GM12878 (cell line): Measurements from ENCODE around the gene G3BP1. TPM values are rescaled to one million over a fixed set of nuclear protein-coding genes. Genes with fewer than 3 reads are reported as not detected.

ENCODE experiments used
- ATAC-seq: fragments of 200-7000 bp; cut with Tn5 transposase; 3 replicates; pipeline ENCODE4 v1.9.1; 2020; ENCODE audit warnings: mild to moderate bottlenecking, moderate library complexity
- BruUV-seq: library from RNA; stranded (reverse); fragments of 400-500 nt; replicated peaks from 2 replicates; lab custom pipeline; 2021; lab: Mats Ljungman, UMichigan
- CTCF ChIA-PET: fragments of 300-600 bp; sonication (Branson Sonifier 250); formaldehyde crosslinking; extraction: SDS; loops from one replicate; lab custom pipeline; 2021; ENCODE audit warnings: inconsistent platforms; lab: Yijun Ruan, JAX
- POLR2A ChIA-PET: fragments of 350-600 bp; formaldehyde crosslinking; extraction: SDS; loops from one replicate; lab custom pipeline; 2021; ENCODE audit warnings: inconsistent platforms; lab: Charles Lee
- RAD21 ChIA-PET: fragments of 300-600 bp; sonication (Branson Sonifier 250); formaldehyde crosslinking; loops from one replicate; lab custom pipeline; 2023; ENCODE audit warnings: antibody characterized with exemption; ENCODE audit not compliant: unreplicated experiment; lab: Charles Lee
- SMC1A ChIA-PET: fragments of 300-600 bp; sonication (Branson Sonifier 250); formaldehyde crosslinking; loops from one replicate; lab custom pipeline; 2023; ENCODE audit not compliant: unreplicated experiment, uncharacterized antibody; lab: Charles Lee
- DNase-seq: peaks from one replicate; pipeline ENCODE4 v3.0.0-alpha.2; 2011; ENCODE audit warnings: low read depth, low spot score
- FAIRE-seq: peaks from 3 replicates; lab custom pipeline; 2011; peaks lifted over from hg19 to GRCh38; lab: Jason Lieb, UNC
- H2AFZ ChIP-seq: 2 replicates; pipeline ENCODE4 v1.6.0; 2011; ENCODE audit warnings: low read depth, low read length, control low read depth; ENCODE audit not compliant: control insufficient read depth
- H3K27ac ChIP-seq: 2 replicates; pipeline ENCODE4 v1.5.1; 2011; ENCODE audit warnings: control low read depth; ENCODE audit not compliant: control insufficient read depth, insufficient read depth
- H3K27me3 ChIP-seq, 2 experiments: replicated peaks in 1 of 2; 2 replicates each; pipeline versions ENCODE4 v1.6.0 to v1.6.1; 2011; ENCODE audit warnings: low read length in 1 of 2; ENCODE audit not compliant: control insufficient read depth in 2 of 2, insufficient read depth in 2 of 2
- H3K36me3 ChIP-seq, 2 experiments: 2 replicates each; pipeline ENCODE4 v1.5.1; 2011; ENCODE audit warnings: low read length in 1 of 2; ENCODE audit not compliant: control insufficient read depth in 2 of 2, insufficient read depth in 2 of 2
- H3K4me1 ChIP-seq: 2 replicates; pipeline ENCODE4 v1.6.1; 2011; ENCODE audit warnings: mild to moderate bottlenecking, low read length, moderate library complexity, mixed read lengths; ENCODE audit not compliant: control insufficient read depth, insufficient read depth
- H3K4me2 ChIP-seq: 2 replicates; pipeline ENCODE4 v1.6.0; 2011; ENCODE audit warnings: control low read depth; ENCODE audit not compliant: control insufficient read depth, insufficient read depth
- H3K4me3 ChIP-seq: fragments of 200-600 bp; sonication (generic); 2 replicates; pipeline ENCODE4 v1.5.1; 2016
- H3K79me2 ChIP-seq: 2 replicates; pipeline ENCODE4 v1.6.0; 2011; ENCODE audit warnings: low read length; ENCODE audit not compliant: control insufficient read depth, insufficient read depth
- H3K9ac ChIP-seq: 2 replicates; pipeline ENCODE4 v1.8.0; 2011; ENCODE audit warnings: low read length, control low read depth, mixed read lengths; ENCODE audit not compliant: control insufficient read depth, insufficient read depth
- H3K9me3 ChIP-seq: replicated peaks from 3 replicates; pipeline ENCODE4 v1.5.1; 2011; ENCODE audit warnings: mild to moderate bottlenecking, low read length; ENCODE audit not compliant: control insufficient read depth, insufficient read depth
- H4K20me1 ChIP-seq: 2 replicates; pipeline ENCODE4 v1.6.0; 2011; ENCODE audit not compliant: control insufficient read depth, insufficient read depth
- CHD1 ChIP-seq: IDR thresholded peaks from 2 replicates; pipeline ENCODE4 v1.6.1; 2012; ENCODE audit warnings: low read depth, low read length, improper control_type of control experiment
- CHD2 ChIP-seq: IDR thresholded peaks from 2 replicates; pipeline ENCODE4 v1.6.1; 2011; ENCODE audit warnings: low read depth, low read length, improper control_type of control experiment, borderline replicate concordance
- CREM ChIP-seq: IDR thresholded peaks from 2 replicates; pipeline ENCODE4 v1.6.1; 2014; ENCODE audit warnings: antibody characterized with exemption, low read depth
- MXI1 ChIP-seq: fragments of 150-350 bp; IDR thresholded peaks from 2 replicates; pipeline ENCODE4 v1.6.1; 2011; ENCODE audit warnings: low read depth, mild to moderate bottlenecking, inconsistent platforms, low read length, improper control_type of control experiment
- NRF1 ChIP-seq: conservative IDR thresholded peaks from 2 replicates; pipeline ENCODE4 v1.6.1; 2011; ENCODE audit warnings: mild to moderate bottlenecking, low read depth, low read length, improper control_type of control experiment
- POLR2A ChIP-seq: IDR thresholded peaks from 2 replicates; pipeline ENCODE4 v1.6.1; 2011; ENCODE audit warnings: low read depth, mild to moderate bottlenecking, low read length
- POLR2AphosphoS5 ChIP-seq: IDR thresholded peaks from 2 replicates; pipeline ENCODE4 v1.6.1; 2011; ENCODE audit warnings: mild to moderate bottlenecking, low read length, inconsistent platforms
- RELA ChIP-seq: fragments of 450-650 bp; IDR thresholded peaks from 2 replicates; pipeline ENCODE4 v1.8.0; 2014; ENCODE audit warnings: borderline replicate concordance; ENCODE audit not compliant: partially characterized antibody
- RFX5 ChIP-seq: IDR thresholded peaks from 2 replicates; pipeline ENCODE4 v1.6.1; 2011; ENCODE audit warnings: low read depth, low read length, improper control_type of control experiment
- TBL1XR1 ChIP-seq: IDR thresholded peaks from 2 replicates; pipeline ENCODE4 v1.6.1; 2012; ENCODE audit warnings: low read depth, low read length, improper control_type of control experiment
- YBX1 ChIP-seq: fragments of 450-650 bp; IDR thresholded peaks from 2 replicates; pipeline ENCODE4 v1.6.1; 2016; ENCODE audit warnings: antibody characterized with exemption
- WGBS: methylation state at CpG from one replicate; pipeline ENCODE4 v1.1.6; 2016; ENCODE audit warnings: low lambda C conversion rate; ENCODE audit not compliant: insufficient replicate concordance, insufficient coverage; ENCODE audit errors: missing lambda C conversion rate; 5-methylcytosine and 5-hydroxymethylcytosine counted together
- in situ Hi-C: fragments of 300-500 bp; cut with MboI; formaldehyde crosslinking; loops from 9 replicates; pipeline ENCODE4 v1.14.3; 2018; ENCODE audit warnings: mixed read lengths
- intact Hi-C: fragments of 100-400 bp; cut with micrococcal nuclease; formaldehyde crosslinking; loops from one replicate; pipeline ENCODE4 v1.14.2; 2022; ENCODE audit not compliant: unreplicated experiment
- polyA plus RNA-seq, 11 experiments: library from polyadenylated mRNA; depleted of rRNA in 4 of 11; unstranded in 6 of 11; stranded (reverse) in 5 of 11; fragments of >200 nt; fragmentation: Nextera tagmentation in 4 of 11; fragmentation: Illumina TruSeq in 1 of 11; extraction: Ambion mirVana in 4 of 11; extraction: Trizol in 1 of 11; gene quantifications; 1 replicate in 1 of 11; 2 replicates in 10 of 11; pipeline versions ENCODE4 v1.2.1 to v1.2.3, GENCODE V29; 2011 to 2016; ENCODE audit warnings: inconsistent platforms in 2 of 11, missing spikeins in 2 of 11, low read depth in 1 of 11
- total RNA-seq, 4 experiments: library from RNA; depleted of rRNA in 3 of 4; stranded (reverse); fragments of >200 nt in 3 of 4; fragmentation: Illumina TruSeq in 1 of 4; extraction: Trizol in 1 of 4; gene quantifications; 2 replicates each; pipeline versions ENCODE4 v1.2.1 to v1.2.3, GENCODE V29; 2013 to 2021
- TF ChIP-seq, protein P1 (sequence below): fragments of 450-650 bp; IDR thresholded peaks from 2 replicates; pipeline ENCODE4 v1.6.1; 2016; ENCODE audit warnings: mild to moderate bottlenecking

Gene G3BP1
- total and polyA plus RNA-seq, 10 of the 15 experiments (the other 5 are each of a cell fraction or from before 2014, with no cell fraction given): 49.7 to 438 (median 148) TPM

DNA sequence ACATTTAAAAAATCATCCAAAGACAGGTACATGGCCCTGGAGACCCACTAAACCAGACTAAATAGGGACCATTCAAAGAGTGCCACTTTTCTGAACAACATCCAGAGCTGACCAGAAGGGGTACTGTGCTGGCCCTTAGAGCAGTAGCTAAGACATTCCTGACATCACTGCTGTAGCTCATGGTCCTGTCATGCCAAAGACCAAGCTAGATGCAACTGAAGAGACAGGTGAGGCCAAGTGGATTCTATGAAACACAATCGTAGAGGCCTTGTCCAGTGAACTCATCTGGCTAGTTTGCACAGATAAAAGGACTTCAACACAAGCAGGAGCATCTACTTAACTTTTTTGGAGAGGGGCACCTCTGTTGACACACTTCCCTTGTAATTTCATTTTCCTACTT is 43.3 kb downstream of the G3BP1 start:
- ChIA-PET SMC1A (interaction anchor here (0.9 to 2.0 kb wide), 3 partner anchors 9 to 11 kb away, joined by 4 to 5 read pairs (median 4); no protein-coding TSS in a partner anchor), RAD21 (interaction anchor here (1.5 to 1.6 kb wide), 2 partner anchors 9 to 15 kb away, joined by 4 to 6 read pairs; no protein-coding TSS in a partner anchor), POLR2A (no interaction called here), CTCF (interaction anchor here (0.7 kb wide), 1 partner anchor 687 kb away, joined by 3 read pairs; no protein-coding TSS in a partner anchor)
- in situ Hi-C loops (no loop called here), intact Hi-C loops (no loop called here)
- Histone ChIP-seq H3K27ac (no peak overlapping the region), H3K4me3 (no peak overlapping the region), H3K9ac (no peak overlapping the region), H3K36me3 (peaks cover 4 to 32% of the 10 kb centered on the region in 2 experiments), H4K20me1 (no peaks in the 10 kb centered on the region), H2AFZ (no peak overlapping the region), H3K27me3 (no peaks in the 10 kb centered on the region), H3K4me2 (no peak overlapping the region), H3K4me1 (no peaks in the 10 kb centered on the region), H3K79me2 (no peaks in the 10 kb centered on the region), H3K9me3 (no peaks in the 10 kb centered on the region)
- TF ChIP-seq POLR2AphosphoS5: peak; percentile 26; the same call in 1 of the 2 replicates
- no peak for TF ChIP-seq NRF1
- no peak for TF ChIP-seq RFX5
- TF ChIP-seq CHD2: no peak
- TF ChIP-seq CREM: no peak
- TF ChIP-seq RELA: no peak
- no peak for TF ChIP-seq TBL1XR1
- TF ChIP-seq MXI1: no peak
- TF ChIP-seq, protein P1, sequence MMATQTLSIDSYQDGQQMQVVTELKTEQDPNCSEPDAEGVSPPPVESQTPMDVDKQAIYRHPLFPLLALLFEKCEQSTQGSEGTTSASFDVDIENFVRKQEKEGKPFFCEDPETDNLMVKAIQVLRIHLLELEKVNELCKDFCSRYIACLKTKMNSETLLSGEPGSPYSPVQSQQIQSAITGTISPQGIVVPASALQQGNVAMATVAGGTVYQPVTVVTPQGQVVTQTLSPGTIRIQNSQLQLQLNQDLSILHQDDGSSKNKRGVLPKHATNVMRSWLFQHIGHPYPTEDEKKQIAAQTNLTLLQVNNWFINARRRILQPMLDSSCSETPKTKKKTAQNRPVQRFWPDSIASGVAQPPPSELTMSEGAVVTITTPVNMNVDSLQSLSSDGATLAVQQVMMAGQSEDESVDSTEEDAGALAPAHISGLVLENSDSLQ: no peak
- TF ChIP-seq POLR2A: peak; percentile 45
- TF ChIP-seq CHD1: no peak
- no peak for TF ChIP-seq YBX1
- BruUV-seq: TSS peak; percentile 9
- WGBS: 100% methylated on average over 1 of the region's 1 CpG
- DNase-seq: no peak
- no peak for ATAC-seq
- no peak for FAIRE-seq
